K562 (cell line): Measurements from ENCODE around the gene ASB13. TPM values are rescaled to one million over a fixed set of nuclear protein-coding genes. Genes with fewer than 3 reads are reported as not detected.

Experiments used
- AFF4 ChIP-seq: sonication (generic); formaldehyde crosslinking; IDR thresholded peaks from 2 replicates; pipeline ENCODE4 v1.8.0; 2023; ENCODE audit warnings: mild to moderate bottlenecking, missing genetic modification reagents
- CBX5 ChIP-seq: IDR thresholded peaks from 2 replicates; pipeline ENCODE4 v1.6.1; 2014; ENCODE audit warnings: low read depth, borderline replicate concordance
- CREB3L1 ChIP-seq: fragments of 450-650 bp; IDR thresholded peaks from 2 replicates; pipeline ENCODE4 v1.6.1; 2014; ENCODE audit warnings: low read depth, mild to moderate bottlenecking, moderate library complexity, borderline replicate concordance
- CTCF ChIP-seq, 3 experiments: IDR thresholded peaks in 2 of 3; conservative IDR thresholded peaks in 1 of 3; 2 replicates each; pipeline ENCODE4 v1.5.1; 2011 to 2012; ENCODE audit warnings: low read length in 3 of 3, mild to moderate bottlenecking in 3 of 3, control low read depth in 2 of 3, improper control_type of control experiment in 1 of 3, inconsistent platforms in 1 of 3, low read depth in 1 of 3, mixed read lengths in 1 of 3, moderate library complexity in 1 of 3; ENCODE audit not compliant: insufficient read depth in 2 of 3
- ELF2 ChIP-seq: fragments of 250-450 bp; sonication (Bioruptor Pico); IDR thresholded peaks from 2 replicates; pipeline ENCODE4 v1.5.0; 2021; ENCODE audit warnings: mild to moderate bottlenecking
- FOXP1 ChIP-seq: sonication (generic); formaldehyde crosslinking; IDR thresholded peaks from 2 replicates; pipeline ENCODE4 v1.8.0; 2022; ENCODE audit warnings: mild to moderate bottlenecking, missing genetic modification reagents
- KAT7 ChIP-seq: sonication (generic); formaldehyde crosslinking; IDR thresholded peaks from 2 replicates; pipeline ENCODE4 v1.8.0; 2022; ENCODE audit warnings: missing genetic modification reagents, mild to moderate bottlenecking, borderline replicate concordance
- POLR2AphosphoS5 ChIP-seq: IDR thresholded peaks from 2 replicates; pipeline ENCODE4 v1.6.1; 2011; ENCODE audit warnings: mild to moderate bottlenecking, low read depth, low read length, moderate library complexity; ENCODE audit not compliant: control insufficient read depth, insufficient read depth
- RBFOX2 ChIP-seq: fragments of 200-400 bp; formaldehyde crosslinking; IDR thresholded peaks from 2 replicates; pipeline ENCODE4 v1.6.1; 2017; ENCODE audit warnings: low read depth, mild to moderate bottlenecking, low read length, moderate library complexity
- RFX1 ChIP-seq: fragments of 450-650 bp; IDR thresholded peaks from 2 replicates; pipeline ENCODE4 v1.6.1; 2016; ENCODE audit warnings: mild to moderate bottlenecking, moderate library complexity
- SREBF1 ChIP-seq: fragments of 150-350 bp; IDR thresholded peaks from 2 replicates; pipeline ENCODE4 v1.6.1; 2014; ENCODE audit warnings: antibody characterized with exemption, low read depth, low read length, borderline replicate concordance
- ZNF408 ChIP-seq: fragments of 250-450 bp; sonication (Bioruptor Pico); IDR thresholded peaks from 2 replicates; pipeline ENCODE4 v1.4.0; 2020; ENCODE audit warnings: low read depth, mild to moderate bottlenecking, moderate library complexity
- polyA plus RNA-seq, 8 experiments: library from polyadenylated mRNA; depleted of rRNA in 4 of 8; stranded (reverse) in 5 of 8; unstranded in 3 of 8; fragments of >200 nt; fragmentation: Nextera tagmentation in 2 of 8; fragmentation: Illumina TruSeq in 1 of 8; extraction: Ambion mirVana in 2 of 8; extraction: Trizol in 1 of 8; gene quantifications; 2 replicates each; pipeline versions ENCODE4 v1.2.1 to v1.2.3, GENCODE V29; 2011 to 2014; ENCODE audit warnings: inconsistent platforms in 1 of 8, missing spikeins in 1 of 8
- total RNA-seq, 7 experiments: library from RNA; depleted of rRNA in 6 of 7; stranded (reverse); fragments of >200 nt in 6 of 7; fragmentation: Illumina TruSeq in 2 of 7; extraction: Trizol in 2 of 7; gene quantifications; 2 replicates each; pipeline versions ENCODE4 v1.2.1 to v1.2.3, GENCODE V29; 2011 to 2021; ENCODE audit warnings: low replicate concordance in 1 of 7

Gene ASB13
- total and polyA plus RNA-seq, 9 of the 15 experiments (the other 6 are each of a cell fraction or from before 2014, with no cell fraction given): 5.2 to 28.8 (median 16.9) TPM

- TF ChIP-seq CREB3L1 (peak; percentile 69; the same call in 1 of the 2 replicates), ZNF408 (CRISPR knock-in tag) (no peak), CTCF (IDR thresholded peaks at IDR 0.05 in 2 of 3, conservative IDR thresholded peaks at IDR 0.05 in 1 of 3; ENCODE audit: insufficient read depth in 2 of 3, low read depth in 1 of 3, low read length in 3 of 3) (0 out of 6 replicates have a peak, but pooled peaks of 1 of the 3 experiments have one; percentile 21), ELF2 (no peak), CBX5 (no peak), RBFOX2 (peak; percentile 65; the same call in 1 of the 2 replicates), RFX1 (no peak), POLR2AphosphoS5 (peak; percentile 40; the same call in 1 of the 2 replicates), FOXP1 (peak; percentile 39; the same call in 1 of the 2 replicates), KAT7 (no peak), SREBF1 (no peak), AFF4 (CRISPR knock-in tag) (no peak)
These were observed at the start of gene ASB13 (continued) for GRCh38 chr10:5666008-5666840.
